ENCODE measurements around the gene PRX. TPM values are rescaled to one million over a fixed set of nuclear protein-coding genes. Genes with fewer than 3 reads are reported as not detected.

The PRX gene
- total RNA-seq, 6 experiments from 2014 or later: 0.37 to 0.99 (median 0.60) TPM

- H3K27ac ChIP-seq: no peak overlapping the region
- H3K9me3 ChIP-seq: no peaks in the 10 kb centered on the region
- ATAC-seq (no peak), DNase-seq (no peak)
- 89% methylated on average over 3 of the region's 4 CpGs for WGBS (ENCODE audit: insufficient coverage, low coverage, low lambda C conversion rate, missing lambda C conversion rate)
- no peaks in the 10 kb centered on the region for H3K27me3 ChIP-seq
- peaks cover 0 to 42% (median 8%) of the 10 kb centered on the region in 4 donors for H3K36me3 ChIP-seq
- TF ChIP-seq, protein P1, sequence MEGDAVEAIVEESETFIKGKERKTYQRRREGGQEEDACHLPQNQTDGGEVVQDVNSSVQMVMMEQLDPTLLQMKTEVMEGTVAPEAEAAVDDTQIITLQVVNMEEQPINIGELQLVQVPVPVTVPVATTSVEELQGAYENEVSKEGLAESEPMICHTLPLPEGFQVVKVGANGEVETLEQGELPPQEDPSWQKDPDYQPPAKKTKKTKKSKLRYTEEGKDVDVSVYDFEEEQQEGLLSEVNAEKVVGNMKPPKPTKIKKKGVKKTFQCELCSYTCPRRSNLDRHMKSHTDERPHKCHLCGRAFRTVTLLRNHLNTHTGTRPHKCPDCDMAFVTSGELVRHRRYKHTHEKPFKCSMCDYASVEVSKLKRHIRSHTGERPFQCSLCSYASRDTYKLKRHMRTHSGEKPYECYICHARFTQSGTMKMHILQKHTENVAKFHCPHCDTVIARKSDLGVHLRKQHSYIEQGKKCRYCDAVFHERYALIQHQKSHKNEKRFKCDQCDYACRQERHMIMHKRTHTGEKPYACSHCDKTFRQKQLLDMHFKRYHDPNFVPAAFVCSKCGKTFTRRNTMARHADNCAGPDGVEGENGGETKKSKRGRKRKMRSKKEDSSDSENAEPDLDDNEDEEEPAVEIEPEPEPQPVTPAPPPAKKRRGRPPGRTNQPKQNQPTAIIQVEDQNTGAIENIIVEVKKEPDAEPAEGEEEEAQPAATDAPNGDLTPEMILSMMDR (IDR thresholded peaks at IDR 0.05): no peak
- TF ChIP-seq POLR2A (IDR thresholded peaks at IDR 0.05): no peak
- no peaks in the 10 kb centered on the region for H3K4me1 ChIP-seq
- intact Hi-C loops (cut with DNase I): no loop called here
- no peak overlapping the region for H3K4me3 ChIP-seq
Measured at GRCh38 chr19:40450664-40451063, 37.5 kb upstream of the PRX start.

DNA sequence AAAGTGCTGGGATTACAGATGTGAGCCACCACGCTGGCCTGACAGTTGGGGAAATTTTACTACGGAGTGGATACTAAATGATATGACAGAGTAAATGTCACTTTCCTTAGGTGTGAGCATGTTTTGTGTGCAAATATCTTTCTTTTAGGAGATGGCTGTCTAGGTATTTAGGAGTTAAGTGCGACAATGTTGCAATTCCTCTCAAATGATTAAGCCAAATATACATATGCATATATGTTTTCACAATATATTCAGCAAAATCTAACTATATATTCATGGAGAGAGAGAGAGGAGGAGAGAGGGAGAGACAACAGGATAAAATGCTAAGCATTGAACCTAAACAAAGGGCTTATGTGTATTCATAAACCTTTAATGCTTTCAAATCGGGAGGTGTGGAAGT lies 36.3 kb upstream of the PRX start:
- DNase-seq: no peak
- no peak for ATAC-seq
- Histone ChIP-seq H3K36me3 (peaks cover 0 to 34% (median 5%) of the 10 kb centered on the region in 4 donors), H3K4me1 (peaks cover 0 to 4% (median 0%) of the 10 kb centered on the region in 4 donors), H3K27ac (no peak overlapping the region), H3K9me3 (no peaks in the 10 kb centered on the region), H3K4me3 (no peak overlapping the region), H3K27me3 (no peaks in the 10 kb centered on the region)
- intact Hi-C loops (cut with DNase I): no loop called here
- TF ChIP-seq POLR2A (IDR thresholded peaks at IDR 0.05): no peak
- TF ChIP-seq, protein P1 (IDR thresholded peaks at IDR 0.05): no peak
- 89% methylated on average over 4 of the region's 4 CpGs for WGBS (ENCODE audit: insufficient coverage, low coverage, low lambda C conversion rate, missing lambda C conversion rate)

DNA sequence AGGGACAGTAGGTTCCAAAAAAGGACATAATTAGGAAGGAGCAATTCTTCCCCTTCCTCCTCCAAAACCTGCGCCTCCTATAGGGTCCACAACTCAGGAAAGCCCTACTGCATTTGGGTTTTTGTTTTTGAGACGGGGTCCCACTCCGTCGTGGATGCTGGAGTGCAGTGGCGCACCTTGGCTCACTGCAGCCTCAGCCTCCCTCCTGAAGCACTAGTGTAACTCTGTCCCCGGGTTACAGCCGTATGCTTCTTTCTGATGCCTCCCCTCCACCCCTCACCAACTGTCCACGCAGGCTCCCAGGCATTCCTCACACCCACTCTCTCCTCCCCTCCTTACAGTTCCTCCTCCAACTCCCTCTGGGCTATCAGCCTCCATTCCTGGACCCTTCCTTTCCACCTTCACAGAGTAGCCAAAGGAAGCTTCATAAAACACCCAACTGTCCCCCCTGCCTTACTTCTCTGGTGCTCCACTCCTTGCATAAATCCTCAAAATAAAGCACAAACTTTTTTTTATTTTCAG lies 33.1 kb upstream of the PRX start:
- Histone ChIP-seq H3K36me3 (peaks cover 0 to 35% (median 12%) of the 10 kb centered on the region in 4 donors), H3K27ac (no peak overlapping the region), H3K4me1 (peaks cover 0 to 12% (median 5%) of the 10 kb centered on the region in 4 donors), H3K4me3 (no peak overlapping the region), H3K9me3 (no peaks in the 10 kb centered on the region), H3K27me3 (no peaks in the 10 kb centered on the region)
- 78% methylated on average over 5 of the region's 8 CpGs for WGBS (ENCODE audit: insufficient coverage, low coverage, low lambda C conversion rate, missing lambda C conversion rate)
- TF ChIP-seq POLR2A (IDR thresholded peaks at IDR 0.05): no peak
- TF ChIP-seq, protein P1 (IDR thresholded peaks at IDR 0.05): no peak
- intact Hi-C loops (cut with DNase I): no loop called here
- DNase-seq: no peak
- ATAC-seq: no peak

- H3K36me3 ChIP-seq: peaks cover 0 to 40% (median 15%) of the 10 kb centered on the region in 4 donors
- no peak overlapping the region for H3K27ac ChIP-seq
- TF ChIP-seq, protein P1 (IDR thresholded peaks at IDR 0.05): no peak
- TF ChIP-seq POLR2A (IDR thresholded peaks at IDR 0.05): no peak
- no peaks in the 10 kb centered on the region for H3K27me3 ChIP-seq
- peaks cover 0 to 12% (median 5%) of the 10 kb centered on the region in 4 donors for H3K4me1 ChIP-seq
- ATAC-seq: no peak
- no peak for DNase-seq
- H3K9me3 ChIP-seq: no peaks in the 10 kb centered on the region
- intact Hi-C loops (cut with DNase I): no loop called here
- 66% methylated on average over 9 of the region's 9 CpGs for WGBS (ENCODE audit: insufficient coverage, low coverage, low lambda C conversion rate, missing lambda C conversion rate)
- no peak overlapping the region for H3K4me3 ChIP-seq
Measured at GRCh38 chr19:40445780-40446262, 32.6 kb upstream of the PRX start.
